NCI-H82 treated with DMSO at 0.1 percent for 48 hours (cell line): ENCODE results near the gene TCEAL9.
"Not testable (repeated sequence)": the region's sequence is repeated elsewhere in the genome, so short reads cannot be mapped to it uniquely, and the experiment has no call there.

Experiments used
- DNase-seq: peaks from one replicate; lab custom pipeline; 2025; ENCODE audit not compliant: unreplicated experiment; lab: John Stamatoyannopoulos, UW

TCEAL9 gene, protein sequence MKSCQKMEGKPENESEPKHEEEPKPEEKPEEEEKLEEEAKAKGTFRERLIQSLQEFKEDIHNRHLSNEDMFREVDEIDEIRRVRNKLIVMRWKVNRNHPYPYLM

DNA sequence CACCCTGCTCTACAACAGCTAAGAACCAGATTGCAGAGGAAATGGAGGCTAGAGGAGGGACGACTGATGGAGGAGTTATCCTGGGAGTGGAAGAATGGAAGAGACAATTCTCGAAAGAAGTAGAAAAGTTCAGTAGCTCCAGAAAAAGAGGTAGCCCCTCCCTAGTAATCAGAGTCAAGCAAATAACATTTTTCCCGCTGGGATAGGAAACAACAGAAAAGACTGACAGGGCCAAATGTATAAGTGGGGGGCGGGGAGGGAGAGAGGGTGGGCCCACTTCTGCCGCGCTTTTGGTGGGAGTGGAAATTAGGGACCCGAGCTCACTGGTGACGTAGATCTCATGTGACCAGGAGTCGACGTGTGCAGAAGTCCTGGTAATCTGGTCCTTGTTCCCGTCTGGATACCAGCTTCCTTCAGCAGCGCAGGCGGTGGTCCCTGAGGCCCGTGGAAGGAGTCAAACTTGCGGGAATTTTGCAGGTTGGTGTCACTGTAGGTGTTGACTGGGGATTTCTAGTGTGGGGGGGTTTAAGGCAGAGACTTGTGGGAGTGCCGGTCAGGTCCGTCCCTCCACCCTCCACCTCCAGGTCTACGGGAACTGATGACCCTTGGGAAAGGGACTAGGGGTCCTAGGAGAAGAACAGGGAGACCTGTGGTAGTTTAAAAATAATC is at the start of gene TCEAL9:
Gene TCEAL9 (plus strand): TSS at position 377 of the 669 bp plus-strand sequence. CDS start 1,179 bp downstream, outside the sequence.
- peak; percentile 60 for DNase-seq

DNA sequence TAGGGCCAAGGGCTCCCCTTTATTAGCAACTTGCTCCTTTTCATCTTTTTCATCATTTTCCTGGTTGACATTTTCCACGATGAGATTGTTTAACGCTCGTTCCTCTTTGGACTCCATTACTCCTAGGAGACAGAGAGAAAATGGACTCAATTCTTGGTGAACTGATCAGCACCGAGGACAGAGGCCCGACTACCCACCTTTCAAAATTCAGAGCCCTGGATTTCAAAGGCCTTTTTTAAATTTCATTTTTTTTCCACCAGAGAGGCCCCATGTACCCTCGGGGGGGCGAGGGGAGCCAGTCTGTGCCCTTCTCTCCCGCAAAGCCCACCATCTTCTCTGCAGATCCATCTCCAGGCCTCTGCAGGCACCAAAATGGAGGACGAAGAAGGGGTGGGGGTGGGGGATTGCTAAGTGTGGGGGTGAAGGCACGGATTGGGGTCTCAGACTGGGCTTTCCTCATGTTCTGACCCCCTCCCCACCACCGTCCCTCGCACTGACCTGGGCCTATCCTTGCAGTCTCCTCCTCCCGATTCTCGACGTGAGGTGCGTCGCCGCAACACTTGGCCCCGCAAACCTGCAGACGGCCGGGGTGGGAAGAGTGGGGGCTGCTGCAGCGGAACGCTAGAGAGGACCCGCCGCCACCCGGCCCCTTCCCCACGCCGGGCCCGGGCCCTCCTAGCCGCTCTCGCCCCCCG is 46.3 kb upstream of the TCEAL9 start:
- no peak for DNase-seq

DNA sequence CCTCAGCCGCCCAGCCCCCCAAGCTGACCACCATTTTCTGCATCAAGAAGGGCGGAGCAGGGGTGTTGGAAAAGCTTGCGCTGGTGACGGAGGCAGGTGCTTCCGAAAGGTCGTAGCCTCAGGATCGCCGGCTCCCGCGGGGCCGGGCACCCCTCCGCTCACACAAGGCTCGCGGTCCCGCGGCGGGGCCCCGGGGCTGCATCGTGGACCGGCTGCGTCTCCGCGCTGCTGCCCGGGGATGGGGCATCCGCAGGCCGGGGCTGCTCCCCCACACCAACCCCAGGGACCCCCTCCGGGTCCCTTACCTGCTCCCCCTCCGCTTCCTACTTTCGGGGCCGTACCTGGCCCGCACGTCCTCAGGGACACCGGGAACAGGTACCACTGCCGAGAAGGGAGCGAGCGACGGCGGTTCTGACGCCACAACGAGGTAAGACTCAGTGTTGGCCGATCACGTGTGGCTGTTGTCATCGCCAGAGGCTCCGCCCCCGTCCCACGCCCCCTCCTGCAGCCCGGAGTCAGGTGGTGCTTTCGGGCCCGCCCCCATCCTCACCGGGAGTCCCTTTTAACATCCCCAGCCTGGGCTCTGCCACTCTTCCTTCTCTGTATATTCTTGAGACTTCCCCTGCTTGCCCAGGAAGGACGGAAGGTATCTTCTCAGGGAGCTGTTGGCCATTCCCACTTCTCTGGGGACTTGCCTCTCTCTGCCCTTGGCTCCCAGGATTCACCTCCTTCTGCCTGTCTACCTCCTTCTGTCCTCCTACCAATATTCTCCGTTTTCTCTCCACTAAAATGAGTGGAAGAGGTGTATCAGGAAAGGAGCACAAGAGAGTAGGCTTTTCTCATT is 45.5 kb upstream of the TCEAL9 start, which contains the start of gene BEX2:
Gene BEX2 (minus strand): TSS at position 436 of the 844 bp plus-strand sequence. CDS start 1,014 bp downstream, outside the sequence.
- peak; percentile 54 for DNase-seq

DNA sequence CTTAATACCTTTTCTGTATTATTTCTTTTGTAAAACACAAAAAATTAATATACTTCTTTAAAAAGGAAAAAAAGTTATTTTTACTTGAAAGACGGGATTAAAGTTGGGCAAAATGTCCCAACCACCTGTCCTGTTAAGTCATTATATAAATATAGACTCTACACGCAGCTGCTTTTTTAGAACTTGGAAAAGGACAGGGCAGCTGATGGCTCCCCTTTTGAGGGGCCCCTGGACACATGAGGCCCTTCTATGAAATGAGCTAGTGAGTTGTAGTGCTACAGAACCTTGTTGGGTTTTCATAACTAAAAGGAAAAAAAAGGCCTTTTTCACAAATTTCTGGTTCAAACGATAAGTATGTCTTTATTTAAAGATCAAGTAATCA is 44.9 kb upstream of the TCEAL9 start:
- no peak for DNase-seq

DNA sequence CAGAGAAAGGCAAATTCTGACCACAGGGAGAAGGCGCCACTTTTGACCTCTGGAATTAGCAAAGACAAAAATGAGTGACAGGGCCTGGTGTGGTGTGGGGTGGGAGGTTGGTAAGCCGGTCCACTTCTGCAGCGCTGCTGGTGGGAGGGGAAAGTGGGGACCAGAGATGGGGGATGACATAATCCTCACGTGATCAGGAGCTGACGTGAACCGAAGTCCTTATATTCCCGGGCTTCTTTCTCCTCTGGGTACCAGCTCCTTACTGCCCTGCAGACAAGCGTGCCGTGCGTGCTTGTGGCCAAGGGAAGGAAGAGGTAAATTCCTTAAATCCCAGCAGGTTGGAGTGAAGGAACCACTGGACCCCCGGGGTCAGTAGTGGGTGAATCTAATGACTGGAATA is 26.3 kb upstream of the TCEAL9 start, which contains the start of gene TCEAL7:
Gene TCEAL7 (plus strand): TSS at position 249 of the 400 bp plus-strand sequence. CDS start 1,165 bp downstream, outside the sequence.
- no peak for DNase-seq

DNA sequence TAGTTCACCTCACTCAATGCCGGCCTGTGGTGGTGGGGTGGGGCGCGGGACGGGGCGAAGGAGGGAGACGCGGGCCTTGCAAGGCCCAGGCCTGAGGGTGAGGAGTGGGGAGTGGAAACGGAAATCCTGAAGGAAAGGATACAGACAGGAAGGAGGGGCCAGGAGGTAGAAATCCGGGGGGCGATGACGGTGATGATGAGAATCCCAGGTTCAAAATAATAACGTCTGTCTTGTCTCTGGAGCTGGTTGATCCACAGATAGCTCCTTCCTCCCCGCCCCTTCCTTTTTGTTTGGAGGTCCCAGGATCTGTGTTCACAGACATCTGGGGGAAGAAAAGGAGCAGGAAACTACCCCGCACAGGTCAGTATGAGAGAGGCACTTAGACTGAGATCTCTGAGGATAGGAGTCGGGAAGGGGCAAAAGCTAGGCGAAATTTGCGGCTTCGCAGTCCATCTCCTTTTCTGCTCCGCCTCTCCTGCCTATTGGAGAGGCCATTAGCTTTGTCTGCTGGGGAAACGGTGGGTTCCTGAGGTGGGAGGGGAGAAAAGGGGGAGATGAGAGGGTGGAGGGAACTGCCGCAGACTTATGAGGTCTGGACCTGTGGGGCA is 25.5 kb upstream of the TCEAL9 start:
- DNase-seq, result no peak

DNA sequence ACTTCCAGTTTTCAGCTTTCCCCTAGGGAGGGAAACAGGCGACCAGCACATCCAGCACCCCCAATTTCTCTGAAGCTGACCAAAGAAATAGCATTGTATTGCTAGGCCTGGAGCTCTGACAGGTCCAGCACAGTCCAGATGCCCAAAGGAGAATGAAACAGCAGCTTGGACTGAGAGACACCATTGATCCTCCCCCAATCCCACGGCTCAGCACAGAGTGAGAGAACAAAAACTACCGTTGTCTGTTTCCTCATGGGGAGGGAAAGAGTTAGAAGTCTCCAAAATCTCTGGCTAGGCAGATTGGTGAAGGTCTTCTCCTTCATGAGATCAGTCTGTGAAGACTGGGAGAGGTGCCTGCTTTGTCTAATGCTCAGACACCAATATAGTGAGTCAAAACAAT is 17.6 kb upstream of the TCEAL9 start:
- no peak for DNase-seq

DNA sequence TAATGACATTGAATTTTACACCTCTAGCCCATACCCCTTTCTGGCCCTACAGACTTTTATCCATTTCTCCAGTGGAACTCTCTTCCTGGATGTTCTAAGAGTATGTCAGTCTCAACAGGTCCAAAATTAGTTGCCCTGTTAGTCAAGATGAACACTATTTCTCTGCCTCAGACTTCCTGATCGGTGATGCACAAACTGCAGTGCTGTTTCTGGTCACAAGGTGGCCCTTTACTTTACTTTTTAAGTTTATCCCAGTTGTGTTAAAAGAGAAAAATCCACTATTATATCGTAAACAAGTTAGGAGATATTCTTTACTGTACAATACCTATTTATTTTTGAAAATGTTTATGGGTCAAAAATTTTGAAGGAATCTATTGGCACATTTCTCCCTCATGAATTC is 13.2 kb upstream of the TCEAL9 start:
- DNase-seq, result no peak

DNA sequence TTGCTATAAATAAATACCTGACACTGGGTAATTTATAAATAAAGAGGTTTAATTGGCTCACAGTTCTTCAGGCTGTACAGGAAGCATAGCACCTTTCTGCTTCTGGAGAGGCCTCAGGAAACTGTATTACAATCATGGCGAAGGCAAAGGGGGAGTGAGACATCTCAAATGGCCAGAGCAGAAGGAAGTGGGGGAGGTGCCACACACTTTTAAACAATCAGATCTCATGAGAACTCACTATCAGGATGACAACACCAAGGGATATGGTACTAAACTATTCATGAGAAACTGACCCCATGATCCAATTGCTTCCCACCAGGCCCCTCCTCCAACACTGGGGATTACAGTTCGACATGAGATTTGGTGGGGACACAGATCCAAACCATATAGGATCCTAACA is 11.7 kb upstream of the TCEAL9 start:
- DNase-seq, result no peak

DNA sequence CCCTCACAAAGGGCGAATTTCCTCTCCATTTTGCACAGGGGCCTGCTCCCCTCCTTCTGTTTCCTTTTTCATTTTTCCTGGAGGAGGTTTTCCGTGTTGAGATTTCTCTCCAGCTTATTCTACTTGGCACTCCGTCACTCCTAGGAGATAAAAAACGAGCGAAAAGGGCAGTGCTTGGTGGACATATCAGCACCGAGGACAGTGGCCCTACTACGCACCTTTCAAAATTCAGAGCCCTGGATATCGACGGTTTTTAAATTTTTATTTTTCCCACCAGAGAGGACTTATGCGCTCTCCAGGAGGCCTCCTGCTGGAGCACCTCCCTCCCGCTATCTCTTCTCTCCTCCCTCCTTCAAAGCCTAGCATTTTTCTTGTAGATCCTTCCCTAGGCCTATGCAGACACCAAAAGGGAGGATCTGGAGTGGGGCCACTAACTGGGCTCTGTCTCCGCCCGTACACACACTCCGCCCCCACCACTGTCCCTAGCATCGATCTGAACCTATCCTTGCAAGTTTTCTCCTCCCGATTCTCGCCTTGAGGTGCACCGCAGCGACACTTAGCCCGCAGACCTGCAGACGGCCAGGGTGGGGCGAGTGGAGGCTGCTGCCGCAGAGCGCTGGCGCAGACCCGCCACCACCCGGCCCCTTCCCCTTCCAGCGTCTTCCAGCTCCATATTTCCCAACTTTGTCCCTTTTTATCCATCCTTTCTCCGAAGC is 8.5 kb upstream of the TCEAL9 start:
- no peak for DNase-seq

DNA sequence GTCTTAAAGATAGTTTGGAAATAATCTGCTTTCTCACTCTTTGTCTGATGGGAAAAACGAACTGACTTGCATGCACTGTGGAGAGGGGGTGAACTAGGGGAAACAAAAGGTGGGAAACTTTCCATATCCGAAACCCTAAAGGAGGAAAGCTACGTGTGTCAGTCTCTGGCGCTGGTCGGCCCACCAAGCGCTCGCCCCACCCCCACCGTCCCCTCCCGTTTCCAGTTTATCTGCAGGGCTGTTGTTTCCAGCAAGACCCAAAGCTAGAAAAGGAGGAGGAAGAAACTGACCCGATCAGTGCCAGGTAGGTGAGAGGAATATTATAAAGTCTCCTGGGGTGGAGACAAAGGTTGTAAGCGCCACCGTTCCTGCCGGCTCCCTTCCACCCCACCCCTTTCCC is 552 bp downstream of the TCEAL9 start:
- no peak for DNase-seq

DNA sequence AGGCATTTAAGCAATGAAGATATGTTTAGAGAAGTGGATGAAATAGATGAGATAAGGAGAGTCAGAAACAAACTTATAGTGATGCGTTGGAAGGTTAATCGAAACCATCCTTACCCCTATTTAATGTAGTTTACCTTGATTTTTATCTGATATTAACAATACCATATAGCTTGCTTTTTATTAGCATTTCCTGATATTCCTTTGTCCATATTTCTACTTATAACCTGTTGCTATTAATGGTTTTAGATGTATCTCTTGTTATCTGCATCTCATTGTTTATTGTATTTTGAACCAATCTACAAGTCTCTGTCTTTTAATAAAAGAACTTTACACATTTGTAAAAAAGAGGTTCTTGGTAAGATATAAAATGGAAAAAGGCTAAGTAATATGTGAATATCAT is 1.6 kb downstream of the TCEAL9 start:
- DNase-seq, result no peak

DNA sequence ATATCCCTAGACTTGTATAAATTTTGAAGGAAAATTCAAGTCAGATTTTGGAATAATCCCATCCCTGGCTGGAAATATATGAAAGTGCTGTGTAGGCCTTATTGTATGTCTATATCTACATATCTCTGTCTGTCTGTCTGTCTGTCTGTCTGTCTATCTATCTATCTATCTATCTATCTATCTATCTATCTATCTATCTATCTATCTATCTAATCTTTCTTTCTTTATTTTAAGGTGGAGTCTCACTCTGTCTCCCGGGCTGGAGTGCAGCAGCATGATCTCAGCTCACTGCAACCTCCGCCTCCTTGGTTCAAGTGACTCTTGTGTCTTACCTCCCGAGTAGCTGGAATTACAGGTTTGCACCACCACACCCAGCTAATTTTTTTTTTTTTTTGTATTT is 3.3 kb downstream of the TCEAL9 start:
- DNase-seq, result not testable (repeated sequence)

DNA sequence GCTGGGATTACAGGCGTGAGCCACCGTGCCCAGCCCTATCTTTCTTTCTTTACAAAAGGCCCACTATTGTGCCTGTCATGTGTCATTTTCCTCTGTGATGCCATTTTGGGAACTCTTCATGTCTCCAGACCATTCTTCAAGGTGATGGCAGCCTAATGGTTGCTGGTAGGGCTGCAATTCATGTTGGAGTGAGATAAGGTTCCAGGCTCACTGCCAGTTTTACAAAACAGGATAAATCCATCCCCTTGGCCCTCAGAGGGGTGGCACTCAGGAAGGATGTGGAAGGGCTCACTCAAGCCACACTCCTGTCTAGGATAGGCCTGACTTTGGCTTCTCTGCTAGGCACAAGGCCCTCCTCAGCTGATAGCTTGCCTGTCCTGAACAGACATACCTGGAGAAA is 3.8 kb downstream of the TCEAL9 start:
- DNase-seq, result no peak

DNA sequence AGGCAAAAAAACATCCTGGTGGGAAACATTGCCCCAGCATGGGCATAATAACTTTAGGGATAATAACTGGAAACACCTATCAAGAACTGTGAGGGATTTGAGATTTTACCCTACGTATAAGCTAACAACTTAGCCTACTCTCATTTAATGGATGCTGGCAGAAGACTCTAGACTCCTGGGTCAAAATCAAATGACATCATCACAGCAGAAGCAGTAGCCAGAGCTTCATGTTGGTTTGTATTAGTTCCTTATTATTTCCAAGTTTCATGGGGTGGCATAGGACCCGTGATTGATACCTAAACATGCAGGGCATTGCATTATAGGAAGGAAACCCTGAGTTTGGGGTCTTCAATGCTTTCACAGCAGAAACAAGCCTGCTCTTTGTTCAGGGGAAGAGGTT is 4.6 kb downstream of the TCEAL9 start:
- no peak for DNase-seq

DNA sequence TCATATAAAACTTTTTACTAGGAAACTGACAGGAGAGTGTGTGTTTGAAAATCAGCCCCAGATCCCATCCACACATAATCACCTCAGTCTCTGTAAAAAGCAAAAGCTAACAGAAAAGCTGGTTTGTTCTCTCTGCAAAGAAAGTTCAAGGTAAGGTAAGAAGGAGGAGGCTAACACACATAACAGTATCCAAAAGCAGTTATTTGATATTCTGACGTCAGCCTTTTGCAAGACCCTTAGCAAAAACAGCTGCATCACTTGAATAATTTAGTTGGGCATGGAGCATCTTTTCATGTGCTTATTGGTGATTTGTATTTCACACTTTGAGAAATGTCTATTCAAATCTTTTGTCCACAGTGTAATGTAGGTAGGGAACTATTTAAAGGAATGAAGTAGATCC is 5.5 kb downstream of the TCEAL9 start:
- no peak for DNase-seq

DNA sequence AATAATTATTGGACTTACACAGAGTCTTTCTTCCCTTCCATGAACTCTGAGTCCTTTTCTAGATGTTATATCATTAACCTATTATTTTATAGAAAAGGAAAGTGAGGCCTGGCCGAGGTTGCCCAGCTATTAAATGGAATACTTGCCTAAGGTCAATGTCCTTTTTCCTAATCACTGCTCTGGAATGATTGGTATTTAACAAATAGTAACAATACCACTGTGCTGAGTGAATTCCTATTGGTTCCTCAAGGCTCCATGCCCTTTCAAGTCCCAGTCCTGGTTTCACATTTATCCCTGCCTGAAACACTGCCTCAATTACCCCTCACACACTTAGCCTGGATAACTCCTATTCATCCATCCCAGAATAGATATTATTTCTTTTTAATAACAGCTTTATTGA is 6.2 kb downstream of the TCEAL9 start:
- no peak for DNase-seq

DNA sequence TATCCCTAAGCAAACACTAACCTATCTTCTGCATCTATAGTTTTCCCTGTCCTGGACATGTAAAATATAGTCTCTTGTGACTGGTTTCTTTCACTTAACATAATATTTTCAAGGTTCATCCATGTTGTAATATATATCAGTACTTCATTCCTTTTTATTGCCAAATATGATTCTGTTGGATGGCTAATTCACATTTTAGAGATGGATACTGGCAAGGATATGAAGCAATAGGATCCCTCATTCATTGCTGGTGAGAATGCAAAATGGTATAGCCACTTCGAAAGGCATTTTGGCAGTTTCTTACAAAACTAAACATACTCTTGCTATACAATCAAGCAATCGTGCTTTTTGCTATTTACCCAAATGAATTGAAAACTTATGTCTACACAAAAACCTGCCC is 6.7 kb downstream of the TCEAL9 start:
- no peak for DNase-seq

DNA sequence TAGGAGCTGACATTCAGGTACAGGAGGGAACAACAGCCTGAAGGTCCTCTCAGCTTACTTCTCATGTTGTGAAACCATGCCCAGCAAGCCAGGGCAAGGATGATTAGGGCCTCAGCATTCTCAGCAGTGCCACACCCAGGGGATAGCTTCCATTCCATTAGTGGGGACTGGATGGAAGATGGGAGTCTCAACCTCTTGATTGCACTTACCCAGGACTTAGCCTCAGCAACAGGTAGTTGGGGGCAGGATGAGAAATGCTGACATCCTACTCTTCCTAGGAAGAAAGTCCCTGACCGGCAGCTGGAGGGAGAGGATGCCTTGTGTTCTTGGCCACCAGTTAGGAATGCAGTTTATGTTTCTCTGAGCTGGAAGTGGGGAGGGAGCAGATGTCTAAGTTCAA is 11.2 kb downstream of the TCEAL9 start:
- no peak for DNase-seq

DNA sequence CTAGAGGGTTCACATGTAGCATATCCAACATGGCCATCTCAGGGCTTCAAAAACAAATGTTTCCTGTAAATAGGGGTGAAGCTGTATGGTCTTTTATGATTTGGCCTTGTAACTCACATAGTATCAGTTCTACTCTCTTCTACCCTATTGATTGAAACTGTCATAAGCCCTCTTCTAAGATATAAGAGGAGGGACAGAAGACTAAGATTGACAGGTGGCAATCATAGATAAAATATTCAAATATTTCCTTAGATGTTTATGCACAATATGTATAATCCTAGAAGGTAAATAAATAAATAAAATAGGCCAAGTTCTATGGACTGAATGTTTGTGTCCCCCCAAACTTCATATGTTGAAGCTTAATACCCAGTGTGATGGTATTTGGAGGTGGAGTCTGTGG is 13.2 kb downstream of the TCEAL9 start:
- no peak for DNase-seq
